ENCODE data around the gene GJB6. TPM values are rescaled to one million over a fixed set of nuclear protein-coding genes. Genes with fewer than 3 reads are reported as not detected.
"Not testable (repeated sequence)": the region's sequence is repeated elsewhere in the genome, so short reads cannot be mapped to it uniquely, and the experiment has no call there.

The GJB6 gene
- polyA plus RNA-seq (ENCODE audit: insufficient read length in 10 of 10): 10 to 100 TPM in 2 of 10 donors, under 1 TPM in 2, not detected in 6; 0.13 to 16.0 (median 7.8) TPM
- long read RNA-seq, donor 1: 0 reads
- long read RNA-seq, donor 2: 0 reads
- long read RNA-seq, donor 3: 0 reads
- long read RNA-seq, donor 4: 0 reads
- long read RNA-seq, donor 5: 0 reads
- long read RNA-seq, donor 6: 0 reads
- long read RNA-seq, donor 7: 0 reads
- long read RNA-seq, donor 8, partial matches to known transcripts: 0 of 2 reads
- long read RNA-seq, donor 8, other reads (novel, unspliced or antisense): 0 of 2 reads
- long read RNA-seq, donor 9: 0 reads

DNA sequence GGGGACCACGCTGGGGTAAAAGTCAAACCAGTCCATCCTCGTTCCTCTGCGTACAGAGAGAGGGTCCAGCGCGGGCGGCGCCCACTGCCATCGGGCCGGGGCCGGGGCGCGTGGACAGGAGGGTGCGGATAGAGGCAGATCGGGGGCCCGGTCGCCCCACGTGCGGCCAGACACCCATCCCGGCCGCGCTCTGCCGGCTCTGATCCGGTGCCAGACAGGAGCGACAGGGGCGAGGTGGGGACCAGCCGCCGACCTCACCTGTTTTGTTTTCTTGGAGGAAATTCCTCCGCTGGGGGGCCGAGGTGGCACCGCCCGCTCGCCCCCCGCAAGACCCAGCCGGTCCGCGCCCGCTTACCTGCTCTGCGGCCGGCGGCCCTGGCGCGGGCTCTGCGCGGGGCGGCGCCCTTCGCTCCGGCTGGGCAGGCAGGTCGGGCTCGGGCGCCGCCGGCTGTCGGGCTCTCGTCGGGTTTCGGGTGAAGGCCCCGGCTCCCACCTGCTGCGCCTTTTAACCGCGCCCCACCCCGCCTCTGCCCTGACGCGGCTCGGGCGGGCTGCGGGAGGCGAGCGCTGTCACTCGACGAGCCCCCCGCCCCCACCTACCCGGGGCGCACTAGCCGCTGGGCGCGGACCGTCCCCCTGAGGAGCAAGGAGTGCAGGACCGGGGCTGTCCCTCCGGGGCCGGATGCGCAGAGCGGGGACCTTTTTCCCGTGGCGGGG lies at the start of gene GJB6:
GJB6 (minus strand) TSS at position 481 of the 717 bp plus-strand sequence. CDS start 8,839 bp downstream, outside the sequence.
- peak in 1 of 3 donors; percentile 11 for DNase-seq

DNA sequence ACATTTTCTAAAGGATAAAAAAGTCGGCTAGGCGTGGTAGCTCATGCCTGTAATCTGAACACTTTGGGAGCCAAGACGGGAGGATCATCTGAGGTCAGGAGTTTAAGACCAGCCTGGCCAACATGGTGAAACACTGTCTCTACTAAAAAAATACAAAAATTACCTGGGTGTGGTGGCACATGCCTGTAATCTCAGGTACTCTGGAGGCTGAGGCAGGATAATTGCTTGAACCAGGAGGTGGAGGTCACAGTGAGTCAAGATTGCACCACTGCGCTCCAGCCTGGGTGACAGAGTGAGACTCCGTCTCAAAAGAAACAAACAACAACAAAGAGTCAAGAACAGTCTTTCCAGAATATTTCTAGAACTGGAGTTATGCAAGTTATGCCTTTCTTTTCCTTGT lies 44.8 kb upstream of the GJB6 start:
- not testable (repeated sequence) for DNase-seq

GRCh38 chr13:20274466-20274865 lies 42.3 kb upstream of the GJB6 start:
- DNase-seq: no peak

GRCh38 chr13:20272588-20273171 lies 40.6 kb upstream of the GJB6 start:
- DNase-seq: no peak

DNA sequence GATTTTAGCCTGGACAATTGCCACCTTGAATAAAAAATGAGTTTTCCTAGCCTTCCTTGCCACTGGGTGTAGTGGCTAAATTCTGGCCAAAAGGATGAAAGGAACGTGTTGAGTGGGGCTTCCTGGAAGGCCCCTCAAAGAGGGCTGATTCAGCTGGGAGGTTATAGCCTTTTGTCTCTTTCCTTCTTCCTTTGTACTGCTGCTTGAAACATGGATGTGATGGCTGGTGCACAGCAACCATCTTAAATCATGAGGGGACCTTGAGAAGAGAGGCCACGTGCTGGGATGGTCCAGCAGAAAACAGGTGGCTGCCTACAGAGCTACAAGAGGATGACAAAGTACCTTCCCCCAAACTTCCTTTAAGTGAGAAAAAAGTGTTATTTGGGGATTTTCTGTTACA lies 40.0 kb upstream of the GJB6 start:
- no peak for DNase-seq

GRCh38 chr13:20271441-20271840 lies 39.3 kb upstream of the GJB6 start:
- no peak for DNase-seq

GRCh38 chr13:20270163-20270865 lies 38.2 kb upstream of the GJB6 start:
- DNase-seq: peak in 1 of 3 donors; percentile 3

GRCh38 chr13:20264271-20265018 lies 32.3 kb upstream of the GJB6 start:
- DNase-seq: no peak

- no peak for DNase-seq
Measured at GRCh38 chr13:20263393-20264044, 31.4 kb upstream of the GJB6 start.

- DNase-seq: no peak
Measured at GRCh38 chr13:20258963-20259288, 26.8 kb upstream of the GJB6 start.

- DNase-seq: no peak
Measured at GRCh38 chr13:20258208-20258962, 26.3 kb upstream of the GJB6 start.

GRCh38 chr13:20254076-20254475 lies 22.0 kb upstream of the GJB6 start:
- DNase-seq: no peak

- DNase-seq: no peak
Measured at GRCh38 chr13:20249913-20250312, 17.8 kb upstream of the GJB6 start.

DNA sequence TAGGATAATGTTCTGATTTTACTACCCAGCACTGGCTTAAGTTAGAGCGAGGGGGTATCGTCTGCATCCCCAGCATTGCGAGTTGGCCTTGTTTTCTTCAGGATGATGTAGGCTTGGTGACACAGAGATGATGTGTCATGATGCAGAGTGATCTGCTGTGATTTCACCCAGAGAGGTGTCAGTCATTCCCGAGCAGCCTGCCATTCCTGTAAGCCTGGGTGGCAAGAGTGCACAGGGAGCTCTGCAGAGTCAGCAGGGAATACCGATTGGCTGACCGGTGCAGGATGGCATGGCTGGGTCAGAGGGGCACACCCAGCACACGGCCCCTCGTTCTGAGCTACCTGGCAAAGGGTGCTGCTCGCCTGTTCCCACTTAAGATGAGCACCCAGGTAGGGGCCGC lies 15.8 kb upstream of the GJB6 start:
- no peak for DNase-seq

DNA sequence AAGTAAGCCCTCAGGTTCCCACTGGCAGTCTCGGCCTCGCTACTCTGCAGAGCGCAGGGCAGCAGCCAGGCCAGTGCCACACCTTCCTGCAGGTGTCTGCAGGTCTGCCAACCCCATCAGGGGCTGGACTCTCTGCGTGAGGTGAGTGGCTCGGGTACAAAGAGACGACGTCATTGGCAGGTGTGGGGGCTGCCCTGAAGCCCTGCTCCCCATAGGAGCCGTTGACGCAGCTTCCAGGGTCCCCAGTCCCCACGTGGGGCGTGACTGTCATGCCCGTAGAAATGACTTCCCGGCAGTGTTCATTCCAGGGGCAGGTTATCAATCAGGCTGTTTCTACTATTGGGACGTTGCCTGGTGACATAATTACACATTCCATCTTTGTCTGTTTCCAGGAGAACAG lies 15.3 kb upstream of the GJB6 start:
- no peak for DNase-seq

DNA sequence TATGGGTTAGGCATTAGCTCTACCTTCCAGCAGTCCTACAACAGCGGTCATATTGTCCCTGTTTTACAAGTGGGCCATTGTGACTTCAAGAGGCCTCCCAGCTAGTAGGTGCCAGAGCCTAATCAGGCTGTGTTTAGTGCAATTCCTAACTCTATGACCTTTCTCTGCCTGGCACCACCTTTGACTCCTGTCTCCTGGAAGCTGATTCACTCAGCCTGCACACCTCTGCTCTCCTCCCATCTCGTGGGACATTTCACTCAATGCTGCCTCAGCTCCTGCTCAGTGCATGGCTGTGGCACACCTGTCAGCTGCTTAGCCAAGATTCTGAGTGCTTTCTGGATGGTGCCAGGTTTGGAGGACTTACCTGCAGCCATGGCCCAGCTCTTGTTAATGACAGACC lies 9.5 kb upstream of the GJB6 start:
- no peak for DNase-seq

DNA sequence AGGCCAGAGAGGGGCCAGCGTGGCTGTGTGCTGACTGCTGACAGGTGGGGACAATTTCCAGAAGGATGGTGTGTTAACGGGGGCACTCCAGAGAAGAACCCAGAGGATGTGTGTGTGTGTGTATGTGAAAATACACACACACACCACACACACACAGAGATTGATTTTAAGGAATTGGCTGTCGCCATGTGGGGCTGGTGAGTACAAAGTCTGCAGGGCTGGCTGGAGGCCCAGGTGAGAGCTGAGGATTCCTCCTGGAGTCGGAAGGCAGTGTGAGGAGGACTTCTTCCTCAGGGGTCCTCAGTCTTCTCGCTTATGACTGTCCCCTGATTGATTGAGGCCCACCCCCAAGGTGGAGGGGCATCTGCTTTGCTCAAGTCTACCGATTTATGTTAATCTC lies 7.6 kb upstream of the GJB6 start:
- DNase-seq: no peak

GRCh38 chr13:20232556-20233277 lies 598 bp upstream of the GJB6 start:
- no peak for DNase-seq

DNA sequence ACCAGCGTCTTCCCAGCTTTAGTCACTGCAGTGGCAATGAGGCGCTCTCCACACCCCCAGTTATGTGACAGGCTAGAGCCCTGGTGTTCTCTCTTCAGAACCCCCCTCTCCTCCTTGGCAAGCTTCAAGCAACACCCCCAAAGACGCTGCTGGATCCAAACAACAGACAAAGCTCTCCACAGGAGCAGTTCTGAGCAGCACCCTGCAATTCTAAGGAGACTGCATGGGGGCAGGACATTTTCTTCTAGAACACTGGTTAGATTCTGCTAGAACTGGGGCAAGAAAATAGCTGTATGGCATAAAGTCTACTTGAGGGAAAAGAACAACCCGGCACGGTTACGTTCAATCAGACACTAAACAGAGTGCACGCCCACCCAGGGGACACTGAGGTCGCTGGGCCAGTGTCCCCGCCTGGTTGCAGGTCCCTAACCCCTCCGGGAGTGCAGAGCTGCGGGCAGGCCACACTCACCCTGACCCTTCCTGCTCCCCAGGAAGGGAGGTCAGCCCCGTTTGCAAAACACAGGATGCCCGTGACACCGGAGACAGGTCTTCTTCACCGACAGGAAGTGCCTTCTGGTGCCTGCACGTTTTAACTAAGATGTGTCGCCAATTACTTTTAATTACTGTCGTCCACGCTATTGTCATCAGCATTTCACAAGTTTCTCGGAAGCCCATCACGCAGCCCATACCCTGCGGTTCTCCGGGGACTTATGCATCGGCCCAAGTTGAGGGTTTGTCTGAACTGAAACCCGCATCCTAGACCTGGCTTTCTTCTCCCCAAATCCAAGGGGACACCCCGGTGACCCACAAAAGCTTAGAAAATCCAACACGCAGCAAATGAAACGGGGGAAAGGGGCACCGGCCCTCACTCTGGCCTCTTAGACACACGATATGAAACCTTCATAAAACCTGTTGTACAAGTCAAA lies 943 bp downstream of the GJB6 start:
- peak in 1 of 3 donors; percentile 5 for DNase-seq
